Activated CD8-positive, alpha-beta T cell treated with anti-CD3 and anti-CD28 coated beads, Interleukin-2, amount 10 ng/mL, durations not matched to agents 7 days and 5 days (primary cell): ENCODE measurements around the gene PTF1A. TPM values are rescaled to one million over a fixed set of nuclear protein-coding genes. Genes with fewer than 3 reads are reported as not detected.

ENCODE experiments used
- ATAC-seq: fragments of 150-1000 bp; cut with Tn5 transposase; one replicate; pipeline ENCODE4 v1.10.0; 2021; ENCODE audit warnings: moderate library complexity
- CTCF ChIA-PET: fragments of 350-600 bp; sonication (Branson Sonifier 250); formaldehyde crosslinking; loops from one replicate; lab custom pipeline; 2021; ENCODE audit warnings: antibody characterized with exemption; lab: Charles Lee
- POLR2A ChIA-PET: fragments of 350-600 bp; sonication (Branson Sonifier 250); formaldehyde crosslinking; loops from one replicate; lab custom pipeline; 2021; ENCODE audit warnings: antibody characterized with exemption; lab: Charles Lee
- DNase-seq: peaks from one replicate; pipeline ENCODE4 v3.0.0-alpha.2; 2020
- H3K27ac Mint-ChIP-seq: one replicate; pipeline ENCODE4 v1.8.0; 2021; ENCODE audit warnings: mild to moderate bottlenecking, mixed read lengths
- H3K27me3 Mint-ChIP-seq: one replicate; pipeline ENCODE4 v1.8.0; 2021; ENCODE audit warnings: low read depth, mixed read lengths
- H3K36me3 Mint-ChIP-seq: one replicate; pipeline ENCODE4 v1.8.0; 2021; ENCODE audit warnings: low read depth, mixed read lengths
- H3K4me1 Mint-ChIP-seq: one replicate; pipeline ENCODE4 v1.8.0; 2021; ENCODE audit warnings: low read depth, mixed read lengths
- H3K4me3 Mint-ChIP-seq: one replicate; pipeline ENCODE4 v1.8.0; 2021; ENCODE audit warnings: mild to moderate bottlenecking, mixed read lengths
- H3K9me3 Mint-ChIP-seq: one replicate; pipeline ENCODE4 v1.8.0; 2022; ENCODE audit warnings: mixed read lengths; ENCODE audit not compliant: insufficient read depth
- total RNA-seq, 2 experiments: library from RNA; stranded (reverse); gene quantifications; one replicate each; pipeline ENCODE4 v1.2.3, GENCODE V29; 2021

Gene PTF1A
- total RNA-seq, 2 experiments from 2014 or later = not detected

DNA sequence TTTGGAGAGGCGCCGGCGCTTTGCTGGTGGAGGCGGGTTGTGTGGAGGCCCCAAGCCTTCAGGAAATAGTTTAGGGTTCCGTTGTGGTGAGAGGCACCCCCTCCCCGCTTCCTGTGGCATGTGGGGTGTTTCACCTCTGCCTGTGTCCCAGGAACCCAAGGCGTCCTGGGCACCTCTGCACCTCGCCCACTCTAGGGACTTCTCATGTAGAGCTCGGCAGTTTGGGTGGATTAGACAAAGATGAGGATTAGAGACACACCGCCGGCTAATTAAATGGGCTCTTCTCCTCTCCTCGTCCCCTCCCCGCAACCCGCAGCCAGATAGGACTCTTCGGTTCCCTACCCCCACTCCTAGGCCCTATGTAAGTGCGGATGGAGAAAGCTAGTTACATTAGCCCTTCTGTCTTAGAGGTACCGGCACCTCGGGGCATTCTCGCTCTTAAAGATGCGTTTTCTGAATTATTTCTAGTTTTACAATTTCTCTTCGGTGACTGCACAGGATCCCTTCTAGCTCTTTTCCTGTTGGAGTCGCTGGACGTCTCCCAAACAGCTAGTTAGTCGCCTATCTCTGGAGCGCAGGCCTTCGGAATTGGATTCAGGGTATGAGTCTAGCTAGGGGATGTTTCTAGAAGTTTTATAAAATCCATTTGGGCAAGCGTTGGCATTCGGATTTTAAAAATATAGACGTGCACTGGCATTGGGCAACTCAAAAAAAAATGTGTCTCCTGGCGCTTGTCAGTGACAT is 7.8 kb downstream of the PTF1A start:
- CTCF ChIA-PET = no interaction called here
- Mint-ChIP-seq H3K36me3 (no peaks in the 10 kb centered on the region), H3K27me3 (peaks cover 83% of the 10 kb centered on the region), H3K4me1 (peaks cover 14% of the 10 kb centered on the region), H3K4me3 (no peak overlapping the region), H3K9me3 (no peaks in the 10 kb centered on the region), H3K27ac (no peak overlapping the region)
- POLR2A ChIA-PET = no interaction called here
- DNase-seq (peak; percentile 23), ATAC-seq (no peak)

DNA sequence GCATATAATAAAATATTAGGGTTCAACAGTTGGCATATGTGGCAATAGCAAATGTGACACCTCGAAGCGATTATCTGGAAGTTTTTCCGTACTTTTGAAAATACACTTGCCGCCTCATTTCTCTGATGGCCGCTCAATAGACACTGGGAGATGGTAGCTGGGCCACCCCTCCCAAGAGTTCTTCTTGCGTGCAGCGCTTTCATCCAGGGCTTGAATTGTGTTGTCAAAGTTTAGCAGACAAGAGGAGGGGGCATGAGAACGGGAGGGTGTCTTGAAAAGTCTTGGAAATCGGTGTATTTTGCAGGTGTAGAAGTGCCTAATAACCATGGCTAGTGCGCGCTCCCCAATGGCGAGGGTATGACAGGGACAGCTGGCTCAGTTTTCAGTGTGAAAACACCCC is 8.5 kb downstream of the PTF1A start:
- ATAC-seq (no peak), DNase-seq (no peak)
- H3K9me3 Mint-ChIP-seq = no peaks in the 10 kb centered on the region
- ChIA-PET POLR2A (no interaction called here), CTCF (no interaction called here)
- H3K4me1 Mint-ChIP-seq = peaks cover 12% of the 10 kb centered on the region
- H3K4me3 Mint-ChIP-seq = no peak overlapping the region
- peaks cover 81% of the 10 kb centered on the region for H3K27me3 Mint-ChIP-seq
- H3K36me3 Mint-ChIP-seq = no peaks in the 10 kb centered on the region
- no peak overlapping the region for H3K27ac Mint-ChIP-seq

DNA sequence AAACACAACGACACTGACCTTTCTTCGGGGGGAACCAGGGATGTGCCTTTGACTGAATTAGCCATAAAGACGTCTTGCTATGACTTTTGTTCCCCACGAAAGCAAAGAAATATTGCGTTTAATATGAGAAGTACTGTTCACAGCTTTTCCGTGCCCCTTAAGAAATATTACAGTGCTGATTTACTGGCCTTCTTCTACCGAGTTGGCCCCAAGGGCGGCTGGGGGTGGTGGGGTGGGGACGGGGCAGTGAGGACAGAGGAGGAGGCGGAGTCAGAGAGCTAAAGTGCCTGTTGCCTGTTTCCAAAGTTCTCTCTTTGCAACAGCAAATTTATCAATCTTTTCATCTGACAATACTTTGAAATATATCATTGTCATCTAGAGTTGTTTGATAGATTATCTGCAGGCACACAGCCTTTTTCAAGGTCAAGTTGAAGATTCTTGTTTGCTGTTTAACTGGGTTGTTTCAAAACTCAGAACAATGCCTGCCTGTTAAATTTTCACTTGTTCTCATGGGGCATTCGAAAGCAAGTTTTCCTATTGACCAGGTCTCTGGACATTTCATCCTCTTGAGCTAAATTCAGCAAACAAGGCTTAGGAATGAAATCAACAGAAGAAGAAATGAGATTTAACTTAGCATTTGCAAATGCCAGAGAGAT is 9.0 kb downstream of the PTF1A start:
- no peak overlapping the region for H3K4me3 Mint-ChIP-seq
- peaks cover 79% of the 10 kb centered on the region for H3K27me3 Mint-ChIP-seq
- DNase-seq (no peak), ATAC-seq (no peak)
- peaks cover 12% of the 10 kb centered on the region for H3K4me1 Mint-ChIP-seq
- no peaks in the 10 kb centered on the region for H3K9me3 Mint-ChIP-seq
- no peaks in the 10 kb centered on the region for H3K36me3 Mint-ChIP-seq
- no peak overlapping the region for H3K27ac Mint-ChIP-seq
- ChIA-PET POLR2A (no interaction called here), CTCF (interaction anchor here (0.9 kb wide), 1 partner anchor 11 kb away, joined by 4 read pairs; no protein-coding TSS in a partner anchor)

DNA sequence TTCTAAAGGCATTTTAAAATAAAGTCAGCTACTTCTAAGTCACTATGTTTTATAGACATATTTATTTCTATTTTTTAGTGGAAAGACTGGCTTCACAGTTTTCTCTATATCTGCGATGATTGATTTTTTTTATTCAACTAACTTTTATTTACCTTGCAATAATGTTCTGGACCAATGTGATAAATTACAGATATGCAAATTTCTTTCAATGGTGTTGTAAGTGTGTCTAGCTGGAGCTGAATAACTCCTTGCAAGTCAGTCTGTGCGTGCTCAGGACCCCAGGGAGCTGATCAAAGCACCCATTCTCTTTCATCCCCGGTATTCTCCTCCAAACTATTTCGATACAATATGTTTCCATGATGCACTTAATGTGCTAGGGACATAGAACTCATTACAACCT is 9.7 kb downstream of the PTF1A start:
- no peaks in the 10 kb centered on the region for H3K36me3 Mint-ChIP-seq
- ChIA-PET CTCF (interaction anchor here (0.9 kb wide), 1 partner anchor 10 kb away, joined by 4 read pairs; no protein-coding TSS in a partner anchor), POLR2A (no interaction called here)
- H3K27ac Mint-ChIP-seq = no peak overlapping the region
- no peaks in the 10 kb centered on the region for H3K9me3 Mint-ChIP-seq
- H3K4me1 Mint-ChIP-seq = peaks cover 12% of the 10 kb centered on the region
- ATAC-seq (no peak), DNase-seq (no peak)
- peaks cover 74% of the 10 kb centered on the region for H3K27me3 Mint-ChIP-seq
- no peak overlapping the region for H3K4me3 Mint-ChIP-seq

DNA sequence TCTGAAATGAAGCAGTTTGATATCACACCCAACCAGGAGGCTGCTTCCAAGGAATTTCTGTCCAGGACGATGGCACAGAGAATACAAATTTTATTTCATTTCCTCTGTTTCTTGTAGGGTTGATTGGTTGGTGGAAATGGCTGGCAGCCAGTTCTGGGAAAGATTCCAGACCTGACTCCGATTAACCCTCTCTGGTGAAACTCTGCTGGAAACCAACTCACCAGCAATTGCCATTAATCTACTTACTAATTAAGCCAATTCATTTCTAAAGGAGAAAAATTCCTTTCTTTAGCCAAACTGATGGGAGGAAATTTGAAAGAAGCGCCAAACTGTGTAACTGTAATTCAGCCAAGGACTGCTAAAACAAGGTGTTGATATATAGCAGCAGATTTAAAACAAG is 10.7 kb downstream of the PTF1A start:
- no peak overlapping the region for H3K4me3 Mint-ChIP-seq
- no peaks in the 10 kb centered on the region for H3K36me3 Mint-ChIP-seq
- no peak overlapping the region for H3K27ac Mint-ChIP-seq
- no peak for DNase-seq
- H3K9me3 Mint-ChIP-seq = no peaks in the 10 kb centered on the region
- peaks cover 69% of the 10 kb centered on the region for H3K27me3 Mint-ChIP-seq
- ATAC-seq = no peak
- peaks cover 12% of the 10 kb centered on the region for H3K4me1 Mint-ChIP-seq
- POLR2A ChIA-PET = no interaction called here
- CTCF ChIA-PET = no interaction called here

DNA sequence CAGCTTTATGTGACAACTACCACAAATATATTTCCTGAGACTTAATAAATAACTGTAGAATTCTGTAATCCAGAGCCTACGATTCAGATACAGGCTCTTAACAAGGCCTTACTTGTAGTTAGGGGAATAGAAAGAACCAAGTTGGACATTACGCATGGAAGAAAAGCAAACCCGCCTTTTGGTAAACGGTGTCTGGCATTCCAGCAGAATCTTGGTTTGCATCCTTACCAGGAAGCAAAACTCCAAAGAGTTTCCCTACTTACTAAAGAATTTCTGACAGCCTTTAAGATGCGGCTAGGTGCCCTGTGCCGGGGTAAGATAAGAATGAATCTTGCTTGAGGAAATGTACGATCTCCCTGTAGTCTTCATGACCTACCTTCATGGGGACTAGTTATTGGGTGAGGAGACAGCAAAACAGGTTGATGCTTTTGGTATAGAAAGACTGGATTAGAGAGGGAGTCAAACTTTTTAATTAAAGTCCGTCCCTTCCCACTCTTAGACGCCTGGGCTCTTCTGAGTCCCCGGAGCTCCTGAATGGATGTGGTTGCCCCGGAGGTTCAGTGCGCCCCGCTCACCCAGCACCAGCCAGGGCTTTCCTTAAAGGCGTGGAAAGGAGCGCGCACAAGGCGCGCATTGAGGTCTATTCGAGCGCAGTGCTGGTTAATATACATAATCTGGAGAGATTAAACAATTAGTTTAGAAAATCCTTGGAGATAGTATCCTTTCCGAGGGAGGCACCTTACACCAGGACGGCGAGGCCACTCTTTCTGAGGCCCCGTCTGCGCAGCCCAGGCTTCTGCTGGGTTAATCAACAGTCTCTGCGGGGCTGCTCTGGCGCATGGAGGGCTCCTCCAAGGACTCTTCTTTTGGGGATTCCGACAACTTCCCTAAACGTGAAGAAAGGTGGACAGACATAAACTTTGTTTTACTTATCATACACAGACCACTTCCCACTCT is 11.5 kb downstream of the PTF1A start:
- DNase-seq (no peak), ATAC-seq (no peak)
- Mint-ChIP-seq H3K27me3 (peaks cover 60% of the 10 kb centered on the region), H3K4me1 (peaks cover 8% of the 10 kb centered on the region), H3K9me3 (no peaks in the 10 kb centered on the region), H3K36me3 (no peaks in the 10 kb centered on the region), H3K27ac (no peak overlapping the region), H3K4me3 (no peak overlapping the region)
- CTCF ChIA-PET = no interaction called here
- POLR2A ChIA-PET = no interaction called here

DNA sequence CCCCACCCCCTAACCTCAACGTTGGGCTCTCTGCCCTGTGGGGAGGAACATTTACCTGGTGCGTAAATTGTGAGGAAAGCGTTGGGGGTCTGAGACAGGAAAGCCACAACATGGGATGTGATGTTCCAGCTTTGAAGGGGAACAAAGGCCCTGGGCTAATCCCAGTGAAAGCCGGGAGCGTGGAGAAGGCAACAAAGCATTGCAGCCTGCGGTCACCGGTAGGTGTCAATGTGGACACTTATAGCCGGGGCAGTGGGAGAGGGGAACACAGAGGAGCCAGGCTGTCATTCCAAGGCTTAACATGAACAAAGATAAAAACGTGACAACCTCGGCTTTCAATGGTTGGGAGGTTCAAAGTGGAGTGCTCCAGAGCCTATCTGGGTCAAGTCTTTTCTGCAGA is 12.7 kb downstream of the PTF1A start:
- POLR2A ChIA-PET = no interaction called here
- no peak overlapping the region for H3K27ac Mint-ChIP-seq
- peaks cover 5% of the 10 kb centered on the region for H3K4me1 Mint-ChIP-seq
- DNase-seq (no peak), ATAC-seq (no peak)
- H3K36me3 Mint-ChIP-seq = no peaks in the 10 kb centered on the region
- H3K9me3 Mint-ChIP-seq = no peaks in the 10 kb centered on the region
- H3K4me3 Mint-ChIP-seq = no peak overlapping the region
- CTCF ChIA-PET = no interaction called here
- peaks cover 59% of the 10 kb centered on the region for H3K27me3 Mint-ChIP-seq

DNA sequence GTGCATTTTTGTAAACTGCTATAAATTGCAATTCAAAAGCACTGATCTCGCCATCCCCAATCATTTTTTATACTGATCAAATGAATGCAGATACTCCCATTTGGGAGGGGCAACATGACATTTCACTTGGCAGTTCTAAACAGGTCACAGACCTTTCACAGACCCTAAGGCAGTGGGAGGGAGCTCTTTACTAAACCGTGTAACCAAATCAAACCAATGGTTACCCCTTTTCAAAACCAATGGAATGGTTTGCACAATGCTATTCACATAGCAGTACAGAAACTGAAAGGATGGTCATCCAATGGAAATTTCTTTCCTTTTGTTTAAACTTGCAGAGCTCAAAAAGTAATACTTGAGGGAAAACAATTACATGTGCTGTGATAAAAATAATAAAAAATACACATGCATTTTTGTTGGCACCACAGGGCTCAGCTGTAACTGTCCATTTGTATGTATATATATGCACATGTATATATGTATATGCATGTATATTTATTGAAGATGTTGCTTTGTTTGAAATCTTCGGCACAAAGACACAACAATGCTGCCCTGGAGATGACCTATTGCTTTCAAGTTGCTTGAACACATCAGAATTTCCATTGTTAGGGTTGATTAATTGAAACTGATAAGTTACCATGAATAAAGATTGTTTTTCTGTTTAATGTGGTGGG is 14.0 kb downstream of the PTF1A start:
- ChIA-PET CTCF (interaction anchor here (0.6 kb wide), 1 partner anchor 672 kb away, joined by 3 read pairs; no protein-coding TSS in a partner anchor), POLR2A (no interaction called here)
- H3K27ac Mint-ChIP-seq = no peak overlapping the region
- DNase-seq (no peak), ATAC-seq (no peak)
- no peaks in the 10 kb centered on the region for H3K36me3 Mint-ChIP-seq
- H3K4me3 Mint-ChIP-seq = no peak overlapping the region
- H3K9me3 Mint-ChIP-seq = no peaks in the 10 kb centered on the region
- H3K4me1 Mint-ChIP-seq = no peaks in the 10 kb centered on the region
- H3K27me3 Mint-ChIP-seq = peaks cover 46% of the 10 kb centered on the region

DNA sequence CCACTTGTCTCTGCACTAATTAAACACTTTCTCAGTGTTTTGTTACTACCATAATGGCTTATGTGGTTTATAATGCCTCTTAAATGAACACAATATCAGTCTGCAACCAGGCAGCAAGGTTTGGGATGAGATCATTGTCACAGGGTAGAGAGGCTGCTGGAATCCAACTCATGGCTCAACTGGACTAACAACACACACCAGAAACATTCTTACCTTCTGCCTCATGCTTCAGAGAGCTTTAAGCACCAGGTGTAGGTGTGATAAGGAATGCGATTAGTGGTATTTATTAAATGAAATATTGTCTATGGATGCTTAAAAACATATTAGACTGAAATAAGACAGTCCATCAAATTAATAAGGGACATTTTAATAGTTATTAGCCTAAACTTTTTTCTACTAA is 25.4 kb downstream of the PTF1A start:
- DNase-seq = no peak
- peaks cover 13% of the 10 kb centered on the region for H3K27me3 Mint-ChIP-seq
- CTCF ChIA-PET = no interaction called here
- no peak overlapping the region for H3K27ac Mint-ChIP-seq
- POLR2A ChIA-PET = no interaction called here
- no peak overlapping the region for H3K4me3 Mint-ChIP-seq
- H3K4me1 Mint-ChIP-seq = no peaks in the 10 kb centered on the region
- no peak for ATAC-seq
- H3K36me3 Mint-ChIP-seq = no peaks in the 10 kb centered on the region
- no peaks in the 10 kb centered on the region for H3K9me3 Mint-ChIP-seq

DNA sequence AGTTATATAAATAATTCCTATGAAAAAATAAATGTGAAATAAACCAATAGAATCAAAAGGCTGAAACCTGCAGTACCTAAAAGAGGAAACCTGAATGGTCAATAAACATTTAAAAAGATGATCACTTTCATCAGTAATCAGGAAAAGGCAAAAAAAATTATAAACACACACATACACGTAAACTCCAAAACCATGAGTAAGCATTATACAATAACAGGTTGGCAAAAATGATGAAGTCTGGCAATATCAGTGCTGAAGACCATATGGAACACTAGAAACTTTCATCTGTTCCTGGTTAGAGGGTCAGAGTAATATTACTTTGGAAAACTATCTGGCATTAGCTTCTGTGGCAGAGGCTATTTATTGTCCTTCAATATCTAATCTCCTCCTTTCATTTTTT is 38.5 kb downstream of the PTF1A start:
- ChIA-PET POLR2A (no interaction called here), CTCF (no interaction called here)
- no peak overlapping the region for H3K4me3 Mint-ChIP-seq
- no peaks in the 10 kb centered on the region for H3K27me3 Mint-ChIP-seq
- no peaks in the 10 kb centered on the region for H3K36me3 Mint-ChIP-seq
- no peak overlapping the region for H3K27ac Mint-ChIP-seq
- DNase-seq = no peak
- H3K4me1 Mint-ChIP-seq = no peaks in the 10 kb centered on the region
- no peaks in the 10 kb centered on the region for H3K9me3 Mint-ChIP-seq
- no peak for ATAC-seq

DNA sequence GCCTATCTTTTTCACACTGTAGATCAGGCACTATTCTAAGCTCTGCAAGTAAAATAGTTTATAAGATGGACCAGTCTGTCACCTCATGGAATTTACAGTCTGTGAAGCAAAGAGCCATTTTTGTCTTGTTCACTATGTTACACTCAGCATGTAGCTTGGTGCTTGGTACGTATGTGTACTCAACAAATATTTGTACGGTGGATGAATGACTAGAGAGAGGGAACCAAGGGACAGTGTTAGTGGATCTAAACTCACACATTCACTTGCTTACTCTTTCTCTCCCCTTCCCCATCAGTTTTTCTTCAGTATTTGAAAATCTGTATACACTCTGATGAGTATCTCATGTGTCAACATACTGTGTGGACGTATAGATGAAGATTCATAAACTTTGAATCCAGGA is 45.9 kb downstream of the PTF1A start:
- Mint-ChIP-seq H3K4me3 (no peak overlapping the region), H3K27ac (no peak overlapping the region), H3K9me3 (no peaks in the 10 kb centered on the region), H3K27me3 (no peaks in the 10 kb centered on the region), H3K36me3 (no peaks in the 10 kb centered on the region), H3K4me1 (no peaks in the 10 kb centered on the region)
- ChIA-PET POLR2A (interaction anchor here (0.6 kb wide), 1 partner anchor 1334 kb away, joined by 3 read pairs; no protein-coding TSS in a partner anchor), CTCF (interaction anchor here (1.6 kb wide), 1 partner anchor 80 kb away, joined by 4 read pairs; no protein-coding TSS in a partner anchor)
- DNase-seq (no peak), ATAC-seq (no peak)
